ENCODE data around the gene USP12. TPM values are rescaled to one million over a fixed set of nuclear protein-coding genes. Genes with fewer than 3 reads are reported as not detected.
"Not testable (repeated sequence)": the region's sequence is repeated elsewhere in the genome, so short reads cannot be mapped to it uniquely, and the experiment has no call there.

Gene USP12
- total RNA-seq, 4 donors from 2014 or later, result 22.5 to 42.3 (median 31.4) TPM

DNA sequence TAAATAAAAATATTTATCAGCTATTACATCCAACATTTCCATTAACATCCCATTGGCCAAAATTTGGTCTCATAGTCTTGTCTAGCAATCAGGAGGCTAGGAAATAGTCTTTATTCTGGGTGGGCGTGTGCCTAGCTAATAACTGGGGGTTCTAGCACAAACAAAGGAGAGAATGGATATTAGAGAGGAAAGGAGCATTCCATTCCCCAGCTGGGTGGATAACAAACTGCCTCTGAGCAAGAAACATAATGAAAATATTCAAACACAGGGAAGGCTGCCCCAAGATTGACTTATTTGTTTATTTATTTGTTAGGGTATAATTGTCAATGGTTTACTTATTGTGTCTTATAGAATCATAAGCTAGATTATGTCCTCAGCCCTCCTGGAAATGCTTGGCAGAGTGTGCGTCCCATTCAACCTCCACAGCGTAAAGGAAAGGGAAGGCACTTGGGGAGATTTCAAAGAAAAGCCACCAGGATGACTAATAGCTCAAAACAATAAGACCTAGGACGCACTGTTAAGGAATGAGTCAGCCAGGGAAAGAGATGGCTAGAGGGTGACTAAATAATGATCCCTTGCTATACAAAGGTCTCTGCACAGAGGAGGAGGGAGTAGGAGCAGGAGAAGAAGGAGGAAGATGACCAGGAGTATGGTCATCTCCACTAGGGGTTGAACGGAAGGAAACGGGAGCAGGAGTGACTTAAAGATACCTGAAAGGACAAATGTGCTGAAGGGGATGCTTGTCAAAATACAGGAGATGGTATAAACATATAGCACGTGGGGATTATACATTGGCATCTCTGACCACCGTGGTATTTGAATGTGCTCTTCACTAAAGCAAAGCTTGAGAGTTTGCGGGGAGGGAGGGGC lies 23.5 kb upstream of the USP12 start:
- DNase-seq (ENCODE audit: low spot score), result no peak
- ATAC-seq (ENCODE audit: low FRiP score), result no peak
- TF ChIP-seq, protein P1, sequence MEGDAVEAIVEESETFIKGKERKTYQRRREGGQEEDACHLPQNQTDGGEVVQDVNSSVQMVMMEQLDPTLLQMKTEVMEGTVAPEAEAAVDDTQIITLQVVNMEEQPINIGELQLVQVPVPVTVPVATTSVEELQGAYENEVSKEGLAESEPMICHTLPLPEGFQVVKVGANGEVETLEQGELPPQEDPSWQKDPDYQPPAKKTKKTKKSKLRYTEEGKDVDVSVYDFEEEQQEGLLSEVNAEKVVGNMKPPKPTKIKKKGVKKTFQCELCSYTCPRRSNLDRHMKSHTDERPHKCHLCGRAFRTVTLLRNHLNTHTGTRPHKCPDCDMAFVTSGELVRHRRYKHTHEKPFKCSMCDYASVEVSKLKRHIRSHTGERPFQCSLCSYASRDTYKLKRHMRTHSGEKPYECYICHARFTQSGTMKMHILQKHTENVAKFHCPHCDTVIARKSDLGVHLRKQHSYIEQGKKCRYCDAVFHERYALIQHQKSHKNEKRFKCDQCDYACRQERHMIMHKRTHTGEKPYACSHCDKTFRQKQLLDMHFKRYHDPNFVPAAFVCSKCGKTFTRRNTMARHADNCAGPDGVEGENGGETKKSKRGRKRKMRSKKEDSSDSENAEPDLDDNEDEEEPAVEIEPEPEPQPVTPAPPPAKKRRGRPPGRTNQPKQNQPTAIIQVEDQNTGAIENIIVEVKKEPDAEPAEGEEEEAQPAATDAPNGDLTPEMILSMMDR (IDR thresholded peaks at IDR 0.05), result no peak

DNA sequence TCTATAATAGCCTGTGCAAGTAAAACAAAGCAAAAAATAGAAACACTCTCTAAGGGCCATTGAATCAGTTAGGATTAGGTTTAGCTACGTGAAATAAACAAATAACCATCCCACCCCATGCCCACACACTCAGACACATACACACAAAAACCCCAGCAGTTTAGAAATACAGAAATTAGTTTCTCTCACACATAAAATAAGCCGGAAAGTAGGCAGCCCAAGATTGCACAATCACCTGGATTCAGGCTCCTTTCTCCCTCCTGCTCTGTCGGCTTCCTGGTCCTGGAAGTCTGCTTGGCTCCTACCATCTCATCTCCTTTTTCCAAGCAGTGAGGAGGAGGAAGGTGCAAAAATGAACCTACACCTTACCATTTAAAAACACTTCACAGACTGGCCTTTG lies 22.6 kb upstream of the USP12 start:
- no peak for DNase-seq (ENCODE audit: low spot score)
- no peak for ATAC-seq (ENCODE audit: low FRiP score)
- TF ChIP-seq, protein P1 (IDR thresholded peaks at IDR 0.05), result no peak

DNA sequence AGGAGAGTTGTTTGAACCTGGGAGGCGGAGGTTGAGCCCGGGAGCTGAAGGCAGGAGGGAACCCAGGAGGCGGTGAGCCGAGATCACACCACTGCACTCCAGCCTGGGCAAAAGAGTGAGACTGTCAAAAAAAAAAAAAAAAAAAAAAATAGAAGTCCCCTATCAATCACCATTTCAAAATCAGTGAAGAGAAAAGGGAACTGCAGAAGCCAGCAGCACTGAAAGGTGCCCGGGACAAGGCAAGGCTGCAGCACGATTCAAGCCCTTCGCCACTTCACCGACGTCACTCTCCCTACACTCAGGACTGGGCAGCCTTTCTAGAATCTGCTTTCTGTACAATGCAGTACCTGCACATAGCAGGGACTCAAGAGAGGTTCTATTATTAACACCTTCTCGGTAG lies 21.9 kb upstream of the USP12 start:
- ATAC-seq (ENCODE audit: low FRiP score) (no peak), DNase-seq (ENCODE audit: low spot score) (no peak)
- TF ChIP-seq, protein P1 (IDR thresholded peaks at IDR 0.05), result no peak

DNA sequence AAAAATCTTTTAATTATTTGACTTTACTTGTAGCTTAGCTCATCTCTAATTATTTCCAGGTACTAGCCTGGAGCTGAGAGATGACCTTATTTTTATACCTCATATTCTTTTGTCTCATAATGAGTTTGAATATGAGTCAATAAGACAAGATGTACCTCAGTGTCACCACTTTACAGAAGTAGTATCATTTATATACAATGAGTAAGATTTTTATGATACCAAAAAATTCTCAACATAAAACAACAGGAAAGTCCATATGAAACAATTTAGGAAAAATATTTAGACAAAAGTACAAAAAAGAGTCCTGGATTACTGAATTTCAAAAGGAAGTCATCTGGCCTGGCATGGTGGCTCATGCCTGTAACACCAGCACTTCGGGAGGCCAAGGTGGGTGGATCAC lies 21.4 kb upstream of the USP12 start:
- DNase-seq (ENCODE audit: low spot score) (no peak), ATAC-seq (ENCODE audit: low FRiP score) (no peak)
- TF ChIP-seq, protein P1 (IDR thresholded peaks at IDR 0.05), result no peak

DNA sequence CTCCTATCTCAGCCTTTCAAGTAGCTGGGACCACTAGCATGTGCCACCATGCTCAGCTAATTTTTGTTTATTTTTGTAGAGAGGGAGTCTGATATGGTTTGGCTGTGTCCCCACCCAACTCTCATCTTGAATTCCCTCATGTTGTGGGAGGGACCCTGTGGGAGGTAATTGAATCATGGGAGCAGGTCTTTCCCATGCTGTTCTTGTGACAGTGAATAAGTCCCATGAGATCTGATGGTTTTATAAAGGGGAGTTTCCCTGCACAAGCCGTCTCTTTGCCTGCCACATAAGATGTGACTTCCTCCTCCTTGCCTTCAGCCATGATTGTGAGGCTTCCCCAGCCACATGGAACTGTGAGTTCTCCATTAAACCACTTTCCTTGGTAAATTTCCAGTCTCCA lies 20.8 kb upstream of the USP12 start:
- not testable (repeated sequence) for ATAC-seq (ENCODE audit: low FRiP score); DNase-seq (ENCODE audit: low spot score)

DNA sequence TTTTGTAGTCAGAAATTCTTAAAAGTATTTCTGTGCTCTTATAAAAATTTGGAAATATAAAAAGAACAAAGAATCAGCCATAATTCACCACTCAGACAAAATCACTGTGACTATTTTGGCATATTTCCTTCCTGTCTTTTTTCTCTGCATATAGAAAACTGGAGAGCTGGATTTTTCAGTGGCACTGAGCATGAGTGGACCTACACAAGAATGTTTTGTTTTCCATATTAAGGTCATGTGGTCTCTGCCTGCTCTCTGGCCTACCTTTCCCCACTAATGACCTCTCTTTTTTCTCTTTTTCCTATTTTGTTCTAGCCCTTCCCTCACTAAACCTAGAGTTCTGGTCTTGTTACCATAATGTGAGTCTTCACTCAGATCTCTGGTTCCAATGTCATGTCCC lies 17.6 kb upstream of the USP12 start:
- no peak for DNase-seq (ENCODE audit: low spot score)
- TF ChIP-seq, protein P1 (IDR thresholded peaks at IDR 0.05), result no peak
- ATAC-seq (ENCODE audit: low FRiP score), result no peak

DNA sequence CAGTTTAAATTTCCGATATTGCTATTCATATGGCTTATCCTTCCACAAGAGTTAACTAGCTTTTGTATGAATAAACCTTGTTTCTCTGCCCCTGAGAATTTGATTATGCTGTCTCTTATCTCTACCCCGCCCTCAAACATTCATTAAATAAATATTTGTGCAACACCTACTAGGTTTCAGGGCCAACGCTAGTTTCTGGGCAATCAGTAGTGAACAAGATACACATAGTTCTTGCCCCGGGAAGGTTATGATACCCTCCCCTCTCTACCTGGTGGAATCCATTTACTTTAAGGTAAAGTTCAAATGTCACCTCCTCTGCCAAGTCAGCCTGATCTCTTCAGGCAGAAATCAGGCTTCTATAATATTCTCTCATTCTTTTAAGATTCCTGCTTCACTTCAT lies 16.6 kb upstream of the USP12 start:
- DNase-seq (ENCODE audit: low spot score) (no peak), ATAC-seq (ENCODE audit: low FRiP score) (no peak)
- TF ChIP-seq, protein P1 (IDR thresholded peaks at IDR 0.05), result no peak
